NCI-H524 (cell line): ENCODE results near the gene GRAMD2A.

ENCODE experiments used
- DNase-seq, 2 experiments: peaks; one replicate each; lab custom pipeline; 2025; lab: John Stamatoyannopoulos, UW

The GRAMD2A gene

DNA sequence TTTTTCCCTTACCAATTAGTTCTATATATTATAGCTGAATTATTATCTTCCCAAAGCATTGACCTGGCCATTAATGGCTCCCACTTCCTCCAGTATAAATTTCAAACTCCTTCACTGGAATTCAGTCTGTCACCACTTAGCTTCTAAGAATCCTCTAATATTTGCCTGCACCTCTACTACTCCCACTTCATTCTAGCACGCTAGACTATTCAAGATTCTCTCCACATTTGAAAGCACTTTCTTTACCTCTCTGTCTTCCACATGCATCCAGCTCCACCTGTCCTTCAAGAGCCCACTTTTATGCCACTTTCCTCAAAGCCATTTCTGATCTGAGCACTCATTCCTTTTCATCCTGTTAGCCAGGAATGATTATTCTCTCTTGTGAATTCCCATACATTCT is 64.4 kb downstream of the GRAMD2A start:
- no peak for DNase-seq

- no peak for DNase-seq
Observed at GRCh38 chr15:72131922-72132321, 65.7 kb downstream of the GRAMD2A start.

DNA sequence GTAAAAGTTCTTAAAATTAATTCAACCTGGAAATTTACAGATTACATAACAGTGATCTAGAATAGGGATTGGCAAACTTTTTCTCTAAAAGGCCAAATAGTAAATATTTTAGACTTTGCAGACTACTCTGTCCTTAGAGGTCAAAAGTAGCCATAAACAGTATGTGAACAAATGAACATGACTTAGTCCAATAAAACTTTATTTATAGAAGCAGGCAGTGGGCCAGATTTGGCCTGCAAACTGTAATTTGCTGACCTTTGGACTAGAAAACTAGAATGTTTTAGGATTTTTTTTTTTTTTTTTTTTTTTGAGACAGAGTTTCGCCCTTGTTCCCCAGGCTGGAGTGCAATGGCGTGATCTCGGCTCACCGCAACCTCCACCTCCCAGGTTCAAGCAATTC is 67.3 kb downstream of the GRAMD2A start:
- DNase-seq = no peak

DNA sequence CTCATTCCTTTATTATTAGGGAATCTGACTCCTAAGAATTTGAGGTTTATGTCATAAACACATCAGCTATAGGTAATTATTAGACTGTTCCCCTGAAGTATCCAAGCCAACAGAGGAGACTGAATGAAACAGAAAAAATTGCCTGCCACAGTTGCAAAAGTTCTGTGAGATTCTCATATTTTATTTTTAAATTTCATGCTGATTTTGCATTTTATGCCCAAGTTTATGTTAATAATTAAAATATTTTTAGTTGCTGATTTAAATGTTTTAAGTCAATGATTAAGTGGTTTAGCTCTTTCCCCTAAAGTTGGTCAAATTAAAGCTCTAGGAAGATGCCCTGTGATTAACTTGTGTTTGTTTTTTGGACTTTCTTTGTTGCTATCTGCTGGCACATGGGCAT is 69.2 kb downstream of the GRAMD2A start:
- no peak for DNase-seq

DNA sequence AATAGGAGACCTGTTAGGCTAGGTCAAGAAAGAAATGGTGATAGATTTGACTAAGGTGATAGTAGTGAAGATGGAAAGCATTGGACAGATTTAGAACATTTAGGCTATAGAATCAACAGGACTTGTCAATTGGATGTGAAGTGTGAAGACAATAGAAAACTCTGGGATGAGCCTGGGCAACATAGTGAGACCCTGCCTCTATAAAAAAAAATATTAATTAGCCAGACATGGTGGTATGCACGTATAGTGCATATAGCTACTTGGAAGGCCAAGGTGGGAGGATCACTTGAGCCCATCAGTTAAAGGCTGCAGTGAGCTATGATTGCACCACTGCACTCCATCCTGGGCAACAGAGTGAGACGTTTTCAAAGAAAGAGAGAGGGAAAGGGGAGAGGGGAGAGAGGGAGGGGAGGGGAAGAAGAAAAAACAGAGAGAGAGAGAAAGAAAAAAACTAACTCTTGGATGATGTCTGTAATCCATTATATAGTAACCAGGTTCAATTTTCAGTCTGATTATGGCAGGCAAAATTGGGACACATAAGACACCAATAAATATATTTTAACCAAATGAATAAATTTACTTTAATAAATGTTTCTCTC is 69.8 kb downstream of the GRAMD2A start:
- DNase-seq = no peak

DNA sequence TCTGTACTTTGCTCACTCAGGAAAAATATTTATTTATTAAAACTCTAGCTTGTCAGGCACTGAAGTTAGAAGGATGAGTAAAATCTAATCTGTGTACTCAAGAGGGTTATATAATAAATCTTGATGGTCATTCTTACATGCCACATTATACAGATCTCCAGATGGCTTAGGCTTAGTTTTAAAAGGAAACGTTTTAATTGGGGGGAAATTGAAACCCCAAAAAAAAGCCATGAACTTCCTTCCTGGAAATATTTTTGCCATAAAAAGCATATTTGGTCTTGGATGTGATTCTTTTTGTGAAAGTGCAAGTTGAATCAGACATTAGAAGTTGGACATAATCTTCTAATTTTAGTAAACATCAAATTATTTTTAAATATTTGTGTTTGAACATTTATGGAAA is 73.4 kb downstream of the GRAMD2A start:
- DNase-seq = peak in 1 of 2 experiments; percentile 28

- DNase-seq = peak; percentile 99 to 100
Observed at GRCh38 chr15:72118017-72118978, 79.3 kb downstream of the GRAMD2A start, which contains the start of the genes MYO9A and SENP8. Gene MYO9A, minus strand, starts transcription at chr15:72118150. Its CDS starts 71,587 bp downstream, at chr15:72046563. Gene SENP8, plus strand, starts transcription at chr15:72118403. Its CDS starts 21,221 bp downstream, at chr15:72139624.

DNA sequence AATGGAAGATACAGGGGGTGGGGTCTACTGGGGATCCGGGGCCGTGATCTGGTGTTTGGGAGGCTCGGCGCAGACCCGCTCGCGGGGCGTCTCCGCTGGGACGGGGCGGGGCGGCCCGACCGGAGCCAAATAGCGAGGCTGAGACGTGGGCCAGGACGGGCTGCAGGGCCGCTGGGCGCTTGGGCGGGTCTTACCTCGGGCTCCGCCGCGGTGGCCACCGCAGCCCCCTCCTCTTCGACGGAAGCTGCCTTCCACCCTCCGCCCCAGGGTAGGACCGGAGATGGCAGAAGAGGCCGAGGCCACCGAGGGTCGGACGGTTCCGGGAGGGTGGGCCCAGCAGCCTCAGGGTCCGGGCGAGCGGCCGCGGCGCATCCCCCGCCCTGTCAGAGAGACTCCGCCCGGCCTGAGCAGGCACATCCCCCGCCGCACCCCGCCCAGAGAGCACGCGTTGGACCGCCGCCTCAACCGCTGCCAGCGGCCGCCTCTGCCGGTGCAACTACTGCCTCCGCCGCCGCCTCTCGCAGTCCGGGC is 80.0 kb downstream of the GRAMD2A start:
- DNase-seq = peak in 1 of 2 experiments; percentile 71

DNA sequence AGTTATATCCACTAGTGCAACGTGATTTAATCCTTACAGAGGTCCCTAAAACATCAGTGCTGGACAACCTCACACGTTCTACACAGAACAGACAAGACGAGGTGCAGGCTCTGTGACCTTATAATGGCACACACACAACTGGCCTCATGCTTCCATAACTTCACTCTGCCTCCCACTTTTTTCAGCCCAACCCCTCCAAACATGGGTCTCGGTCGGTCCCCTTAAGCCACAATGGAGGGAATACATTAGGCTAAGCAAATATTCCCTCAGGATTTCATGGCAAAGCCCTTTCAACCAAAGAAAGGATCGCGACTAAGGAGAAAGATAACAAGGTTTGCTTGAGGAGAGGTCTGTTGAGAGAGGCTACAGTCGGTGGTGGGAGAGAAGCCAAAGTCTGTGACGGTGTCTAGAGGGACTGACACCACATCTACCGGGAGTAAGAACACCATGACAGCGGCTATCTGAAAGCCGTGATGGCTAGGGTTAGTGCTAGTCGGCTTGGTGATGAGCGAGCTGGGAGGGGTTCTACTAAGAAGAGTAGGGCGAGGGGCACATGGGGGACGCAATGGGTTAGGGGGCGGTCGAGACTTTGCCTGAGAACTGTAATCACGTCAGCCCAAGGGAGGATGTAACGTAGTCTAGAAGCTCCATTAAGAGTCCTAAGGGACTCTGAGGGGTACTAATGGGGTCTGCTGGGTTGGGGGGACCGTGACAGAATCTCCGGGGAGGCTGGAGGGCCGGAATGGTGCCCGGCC is 80.7 kb downstream of the GRAMD2A start:
- DNase-seq = peak in 1 of 2 experiments; percentile 64

- DNase-seq = no peak
Observed at GRCh38 chr15:72113347-72114031, 84.1 kb downstream of the GRAMD2A start.

DNA sequence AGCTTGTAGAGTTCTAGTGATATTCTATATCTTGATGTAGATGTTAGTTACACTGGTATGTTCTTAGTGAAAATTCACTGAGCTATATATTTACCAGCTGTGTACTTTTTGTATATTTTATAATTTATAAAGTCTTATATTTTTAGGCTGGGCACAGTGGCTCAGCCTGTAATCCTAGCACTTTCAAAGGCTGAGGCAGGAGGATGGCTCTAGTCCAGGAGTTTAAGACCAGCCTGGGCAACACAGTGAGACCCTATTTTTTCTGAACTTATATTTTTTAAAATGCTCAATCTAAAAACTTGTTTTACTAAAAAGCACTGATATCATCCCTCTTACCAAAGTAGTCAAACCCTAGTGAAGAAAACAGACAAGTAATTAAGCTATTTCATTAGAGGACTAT is 84.8 kb downstream of the GRAMD2A start:
- DNase-seq = no peak

DNA sequence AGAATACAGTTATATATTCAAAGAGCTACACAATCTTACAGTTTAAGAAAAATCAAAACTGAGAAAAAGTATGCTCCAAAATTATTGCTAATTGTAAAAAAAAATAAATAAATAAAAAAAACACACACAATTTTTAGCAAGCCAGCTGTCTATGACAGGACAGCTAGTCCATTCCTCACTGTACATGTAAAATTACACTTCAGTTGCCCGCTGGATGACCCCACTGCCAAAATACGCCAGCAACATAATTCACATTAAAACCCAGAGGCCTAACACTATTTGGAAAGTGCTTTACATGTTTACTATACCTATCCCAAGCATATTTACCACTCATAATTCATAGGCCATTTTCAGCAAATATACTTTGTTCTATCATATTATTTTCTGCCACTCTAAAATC is 85.5 kb downstream of the GRAMD2A start:
- no peak for DNase-seq

- DNase-seq = no peak
Observed at GRCh38 chr15:72110355-72110754, 87.2 kb downstream of the GRAMD2A start.
